GM18951 (cell line): ENCODE data around the gene HES1.

Source experiments
- POLR2A ChIP-seq: IDR thresholded peaks from 4 replicates; pipeline ENCODE4 v1.6.1; 2011; ENCODE audit warnings: mild to moderate bottlenecking; ENCODE audit not compliant: insufficient read length, insufficient read depth; ENCODE audit errors: extremely low read depth
- in situ Hi-C: fragments of 300-500 bp; cut with MboI; formaldehyde crosslinking; loops from one replicate; pipeline ENCODE4 v1.12.0; 2022; ENCODE audit warnings: low sequenced_read_pairs, mixed read lengths, inconsistent platforms; ENCODE audit not compliant: unreplicated experiment

The HES1 gene

DNA sequence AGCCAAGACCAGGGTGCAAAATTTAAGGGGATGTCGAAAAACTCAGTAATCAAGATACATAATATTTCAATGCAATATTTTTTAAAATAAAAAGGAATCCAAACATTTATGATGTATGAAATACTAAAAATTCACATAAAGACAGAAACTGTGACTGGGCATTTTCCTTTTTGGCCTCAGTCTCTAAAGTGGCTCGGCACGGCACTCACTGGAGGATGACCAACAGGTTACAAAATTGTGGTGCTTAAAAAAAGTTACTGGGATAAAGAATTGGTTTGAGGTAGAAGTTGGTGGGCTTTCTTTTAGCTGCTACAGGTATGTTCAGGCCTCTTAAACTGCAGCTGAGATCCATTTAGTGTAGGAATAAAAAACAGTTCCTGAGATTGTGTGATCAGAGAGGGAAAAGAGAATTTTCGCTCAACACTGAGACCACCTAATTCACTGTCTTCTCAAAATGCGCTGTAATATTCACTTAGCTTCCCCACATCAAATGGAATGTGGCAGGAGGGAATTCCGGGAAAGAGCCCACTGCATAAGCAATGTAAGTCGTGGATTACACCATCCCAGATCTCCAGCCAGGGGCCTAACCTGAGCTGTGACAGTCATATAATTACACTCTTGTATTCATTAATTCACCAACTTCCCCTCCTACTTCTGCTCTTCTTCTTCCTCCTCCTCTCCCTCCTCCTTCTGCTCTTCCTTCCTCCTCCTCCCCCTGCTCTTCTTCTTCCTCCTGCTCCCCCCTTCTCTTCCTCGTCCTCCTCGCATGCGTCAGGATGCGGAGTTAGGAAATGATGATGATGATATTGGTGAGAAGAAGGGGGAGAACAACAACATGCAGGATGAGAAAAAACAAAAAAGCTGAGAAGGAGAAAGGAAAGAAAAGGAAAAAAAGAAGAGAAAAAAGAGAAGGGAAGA, 45.9 kb downstream of the HES1 start:
- in situ Hi-C loops = no loop called here
- TF ChIP-seq POLR2A = no peak

DNA sequence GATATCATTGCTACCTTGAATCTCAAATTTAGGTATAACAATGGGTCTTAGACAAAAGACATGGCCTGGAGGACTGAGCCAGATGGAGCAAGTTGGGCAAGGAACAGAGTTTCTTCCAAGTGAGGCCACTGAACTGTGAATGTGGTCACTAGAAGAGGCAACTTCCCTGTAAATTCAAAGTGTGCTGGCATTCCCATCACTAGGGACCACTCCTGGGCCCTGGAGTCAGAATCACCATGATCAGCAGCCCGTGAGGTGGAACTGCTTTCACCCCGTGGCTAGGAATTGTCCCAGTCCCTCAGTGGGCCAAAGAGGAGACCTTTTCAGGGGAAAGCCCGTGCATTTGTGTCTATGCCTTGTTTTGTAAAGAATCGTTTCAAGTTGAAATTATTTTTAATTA, 47.3 kb downstream of the HES1 start:
- TF ChIP-seq POLR2A = no peak
- in situ Hi-C loops = no loop called here

DNA sequence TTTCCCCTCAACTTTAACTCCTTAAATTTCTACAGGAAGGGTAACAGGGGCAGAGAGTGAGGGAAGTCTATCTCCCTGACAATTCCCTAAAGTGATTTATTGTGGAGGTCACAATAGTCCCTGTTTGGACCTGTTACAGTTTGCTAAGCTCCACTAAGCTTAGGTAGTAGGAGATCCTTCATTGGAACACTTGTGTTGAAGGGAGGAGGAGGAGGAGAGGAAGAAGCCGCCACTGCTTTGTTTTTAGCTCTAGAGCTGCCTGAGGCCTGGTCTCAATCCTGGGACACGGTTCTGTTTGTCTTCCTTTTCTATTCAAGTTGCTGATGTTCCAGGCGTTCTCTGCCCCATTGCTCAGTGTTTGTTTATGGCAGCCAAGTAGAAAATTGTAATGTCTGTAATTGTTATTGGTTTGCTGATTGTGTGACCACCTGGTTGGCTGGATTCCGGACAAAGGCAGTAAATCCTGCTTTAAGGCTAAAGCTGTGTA, 48.4 kb downstream of the HES1 start:
- in situ Hi-C loops = no loop called here
- no peak for TF ChIP-seq POLR2A

DNA sequence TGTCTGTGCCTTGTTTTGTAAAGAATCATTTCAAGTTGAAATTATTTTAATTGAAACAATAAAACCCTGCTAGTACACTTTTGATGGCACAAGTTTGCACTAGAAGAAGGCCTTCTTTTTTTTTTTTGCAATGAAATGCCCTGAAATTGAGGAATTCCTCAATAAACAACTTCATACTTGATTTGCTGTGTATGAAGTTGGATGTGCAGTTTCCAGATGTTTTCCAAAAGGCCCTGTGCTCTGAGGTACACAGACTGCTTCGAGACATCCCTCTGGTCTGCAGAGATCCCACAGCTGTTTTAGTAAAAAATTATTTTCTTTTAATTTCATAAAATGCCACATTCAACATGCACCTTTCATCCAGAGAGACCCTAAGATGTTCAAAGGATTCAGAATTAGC, 48.9 kb downstream of the HES1 start:
- in situ Hi-C loops = no loop called here
- no peak for TF ChIP-seq POLR2A

DNA sequence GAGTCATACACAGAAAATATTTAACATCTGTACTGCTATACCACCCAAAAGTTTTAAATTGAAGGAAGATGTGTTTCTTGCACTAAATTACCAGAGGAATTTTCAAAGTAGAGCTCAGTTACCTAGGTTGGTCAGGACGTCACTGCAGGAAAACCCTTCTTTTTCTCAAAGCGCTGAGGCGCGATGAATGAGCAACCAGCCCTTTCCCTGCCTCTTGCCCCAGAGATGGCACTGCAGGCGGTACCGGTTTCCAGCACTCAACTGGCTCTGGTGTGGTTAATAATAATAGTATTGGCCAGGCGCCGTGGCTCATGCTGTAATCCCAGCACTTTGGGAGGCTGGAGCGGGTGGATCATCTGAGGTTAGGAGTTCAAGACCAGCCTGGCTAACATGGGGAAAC, 49.3 kb downstream of the HES1 start:
- no peak for TF ChIP-seq POLR2A

DNA sequence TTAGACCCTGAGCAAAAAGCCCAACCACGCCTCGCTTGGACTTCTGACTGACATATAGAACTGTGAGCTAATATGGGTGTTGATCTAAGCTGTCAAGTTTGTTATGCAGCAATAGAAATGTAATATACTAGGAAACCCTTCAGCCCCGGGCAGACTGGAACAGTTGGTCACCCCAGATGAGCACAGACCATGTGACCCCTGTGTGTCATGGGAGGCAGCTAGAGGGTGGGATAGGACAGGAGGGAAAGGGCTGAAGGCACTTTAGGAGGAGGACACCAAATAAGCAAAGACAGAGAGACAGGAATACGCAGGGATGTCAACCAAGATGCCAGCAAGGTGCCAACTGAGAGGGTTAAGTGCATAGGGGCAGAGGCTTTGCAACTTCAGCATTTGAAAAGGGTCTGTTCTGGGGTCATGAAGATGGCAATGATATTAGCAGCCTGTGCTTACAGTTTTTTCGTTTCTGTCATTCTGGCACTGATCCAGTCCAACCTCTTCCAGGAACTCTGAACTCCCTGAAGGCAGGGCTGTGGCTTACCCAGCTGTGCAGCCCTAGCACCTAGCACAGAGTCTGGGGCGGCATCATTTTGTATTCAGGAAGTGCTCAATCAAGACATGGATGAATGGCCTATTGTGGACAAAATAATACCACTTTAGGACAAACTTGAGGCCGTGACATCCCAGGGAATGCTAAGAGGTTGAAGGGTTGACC, 51.4 kb downstream of the HES1 start:
- no peak for TF ChIP-seq POLR2A
- in situ Hi-C loops = no loop called here

More for the DNA sequence above, 49.3 kb downstream of the HES1 start:
- in situ Hi-C loops = no loop called here
